GM23338 (cell line): Measurements from ENCODE around the gene MAP3K14. TPM values are rescaled to one million over a fixed set of nuclear protein-coding genes. Genes with fewer than 3 reads are reported as not detected.

Experiments used
- ATAC-seq: fragments of 200-7000 bp; cut with Tn5 transposase; 3 replicates; pipeline ENCODE4 v1.9.1; 2020
- DNase-seq: peaks from one replicate; pipeline ENCODE4 v3.0.0-alpha.2; 2015; ENCODE audit warnings: low spot score
- H2AFZ ChIP-seq: fragments of 200-600 bp; sonication (generic); 2 replicates; pipeline ENCODE4 v1.8.0; 2016; ENCODE audit warnings: antibody characterized with exemption, mild to moderate bottlenecking, moderate library complexity
- H3F3A ChIP-seq: fragments of 200-600 bp; sonication (generic); replicated peaks from 2 replicates; pipeline ENCODE4 v1.8.0; 2017; ENCODE audit warnings: antibody characterized with exemption, mixed run types, low read depth
- H3K27ac ChIP-seq: fragments of 200-600 bp; sonication (generic); 2 replicates; pipeline ENCODE4 v1.6.1; 2016; ENCODE audit warnings: low read depth
- H3K27me3 ChIP-seq: fragments of 200-600 bp; sonication (generic); 2 replicates; pipeline ENCODE4 v1.8.0; 2016; ENCODE audit warnings: mild to moderate bottlenecking, mixed run types, moderate library complexity; ENCODE audit not compliant: insufficient read depth
- H3K36me3 ChIP-seq: fragments of 200-600 bp; sonication (generic); 2 replicates; pipeline ENCODE4 v1.8.0; 2016; ENCODE audit warnings: mild to moderate bottlenecking; ENCODE audit not compliant: insufficient read depth
- H3K4me1 ChIP-seq: fragments of 200-600 bp; sonication (generic); 2 replicates; pipeline ENCODE4 v1.8.0; 2016; ENCODE audit warnings: mild to moderate bottlenecking, moderate library complexity; ENCODE audit not compliant: insufficient read depth
- H3K4me2 ChIP-seq: fragments of 200-600 bp; sonication (generic); 2 replicates; pipeline ENCODE4 v1.7.1; 2017; ENCODE audit warnings: mixed run types
- H3K4me3 ChIP-seq: fragments of 200-600 bp; sonication (generic); 2 replicates; pipeline ENCODE4 v1.6.1; 2016; ENCODE audit warnings: mixed run types
- H3K79me2 ChIP-seq: fragments of 200-600 bp; sonication (generic); replicated peaks from 2 replicates; pipeline ENCODE4 v1.8.0; 2017; ENCODE audit warnings: mild to moderate bottlenecking; ENCODE audit not compliant: insufficient read depth
- H3K9me2 ChIP-seq: fragments of 200-600 bp; sonication (generic); 2 replicates; pipeline ENCODE4 v1.8.0; 2017; ENCODE audit not compliant: insufficient read depth
- H4K20me1 ChIP-seq: fragments of 200-600 bp; sonication (generic); replicated peaks from 2 replicates; pipeline ENCODE4 v1.8.0; 2017; ENCODE audit warnings: mild to moderate bottlenecking; ENCODE audit not compliant: insufficient read depth
- H3K27ac Mint-ChIP-seq: 2 replicates; pipeline ENCODE4 v1.8.0; 2020; ENCODE audit warnings: inconsistent platforms, mild to moderate bottlenecking, moderate library complexity, mixed read lengths
- H3K27me3 Mint-ChIP-seq: 3 replicates; pipeline ENCODE4 v1.8.0; 2022; ENCODE audit warnings: low read depth, mild to moderate bottlenecking, moderate library complexity, mixed read lengths, inconsistent platforms; ENCODE audit not compliant: insufficient read depth, poor library complexity
- H3K36me3 Mint-ChIP-seq: 3 replicates; pipeline ENCODE4 v1.8.0; 2021; ENCODE audit warnings: low read depth, mild to moderate bottlenecking, inconsistent platforms, moderate library complexity, mixed read lengths
- H3K4me1 Mint-ChIP-seq: 3 replicates; pipeline ENCODE4 v1.8.0; 2020; ENCODE audit warnings: mild to moderate bottlenecking, inconsistent platforms, mixed read lengths
- H3K4me3 Mint-ChIP-seq: 3 replicates; pipeline ENCODE4 v1.8.0; 2021; ENCODE audit warnings: moderate library complexity, mild to moderate bottlenecking, inconsistent platforms, mixed read lengths
- H3K9me3 Mint-ChIP-seq: 3 replicates; pipeline ENCODE4 v1.8.0; 2020; ENCODE audit warnings: moderate library complexity, mild to moderate bottlenecking, inconsistent platforms, mixed read lengths
- CREB1 ChIP-seq: fragments of 250-450 bp; sonication (Bioruptor Pico); IDR thresholded peaks from 2 replicates; pipeline ENCODE4 v1.5.0; 2020; ENCODE audit warnings: low read depth, mild to moderate bottlenecking, moderate library complexity
- CTCF ChIP-seq, 2 experiments: fragments of 200-600 bp in 1 of 2; sonication (generic) in 1 of 2; conservative IDR thresholded peaks; 2 replicates each; pipeline versions ENCODE4 v1.5.1 to v1.6.1; 2016 to 2017; ENCODE audit warnings: antibody characterized with exemption in 2 of 2, low read depth in 2 of 2, mild to moderate bottlenecking in 2 of 2, moderate library complexity in 1 of 2
- EZH2 ChIP-seq: fragments of 200-600 bp; sonication (generic); IDR thresholded peaks from one replicate; pipeline ENCODE4 v1.8.0; 2017; ENCODE audit warnings: antibody characterized with exemption, mild to moderate bottlenecking, low read depth; ENCODE audit not compliant: unreplicated experiment
- EZH2phosphoT487 ChIP-seq: fragments of 200-600 bp; sonication (generic); IDR thresholded peaks from one replicate; pipeline ENCODE4 v1.8.1; 2018; ENCODE audit warnings: antibody characterized with exemption; ENCODE audit not compliant: unreplicated experiment
- JUNB ChIP-seq: IDR thresholded peaks from one replicate; pipeline ENCODE4 v1.6.1; 2016; ENCODE audit warnings: antibody characterized with exemption; ENCODE audit not compliant: unreplicated experiment
- NANOG ChIP-seq: IDR thresholded peaks from 2 replicates; pipeline ENCODE4 v1.6.1; 2016; ENCODE audit warnings: antibody characterized with exemption, borderline replicate concordance
- POLR2AphosphoS5 ChIP-seq: IDR thresholded peaks from 2 replicates; pipeline ENCODE4 v1.6.1; 2016; ENCODE audit warnings: antibody characterized with exemption, low read depth
- STAT1 ChIP-seq: IDR thresholded peaks from one replicate; pipeline ENCODE4 v1.6.1; 2016; ENCODE audit warnings: antibody characterized with exemption; ENCODE audit not compliant: unreplicated experiment
- ZNF114 ChIP-seq: fragments of 250-450 bp; sonication (Bioruptor Pico); IDR thresholded peaks from 2 replicates; pipeline ENCODE4 v1.5.0; 2020; ENCODE audit warnings: mild to moderate bottlenecking, moderate library complexity
- ZNF331 ChIP-seq: fragments of 250-450 bp; sonication (Bioruptor Pico); IDR thresholded peaks from 2 replicates; pipeline ENCODE4 v1.5.0; 2020; ENCODE audit warnings: low read depth, mild to moderate bottlenecking, moderate library complexity
- polyA plus RNA-seq: library from polyadenylated mRNA; unstranded; fragments of >200 nt; fragmentation: Nextera tagmentation; extraction: Ambion mirVana; gene quantifications from 2 replicates; pipeline ENCODE4 v1.2.1, GENCODE V29; 2016
- total RNA-seq: library from RNA; depleted of rRNA; stranded (reverse); fragments of >200 nt; shearing (Covaris generic); gene quantifications from 2 replicates; pipeline ENCODE4 v1.2.3, GENCODE V29; 2014
- TF ChIP-seq, protein P1 (sequence below): IDR thresholded peaks from 2 replicates; pipeline ENCODE4 v1.6.1; 2016; ENCODE audit warnings: antibody characterized with exemption
- TF ChIP-seq, protein P2 (sequence below): IDR thresholded peaks from one replicate; pipeline ENCODE4 v1.6.1; 2018; ENCODE audit warnings: antibody characterized with exemption; ENCODE audit not compliant: unreplicated experiment
- TF ChIP-seq, protein P3 (sequence below): fragments of 250-450 bp; sonication (Bioruptor Pico); IDR thresholded peaks from 2 replicates; pipeline ENCODE4 v1.5.0; 2020; ENCODE audit warnings: mild to moderate bottlenecking, moderate library complexity

The MAP3K14 gene
- total and polyA plus RNA-seq, 2 experiments from 2014 or later: 1.3 to 4.9 TPM

- peak overlapping the region; percentile 79 for H3K4me3 Mint-ChIP-seq
- H3K27me3 Mint-ChIP-seq: peaks cover 17% of the 10 kb centered on the region
- peaks cover 18% of the 10 kb centered on the region for H3K4me1 ChIP-seq
- peak; percentile 84 for ATAC-seq
- H3K79me2 ChIP-seq: peaks cover 3% of the 10 kb centered on the region; the same call in 1 of the 2 replicates
- H4K20me1 ChIP-seq: no peaks in the 10 kb centered on the region
- peak overlapping the region; percentile 99 for H2AFZ ChIP-seq
- H3K9me3 Mint-ChIP-seq: no peaks in the 10 kb centered on the region; the same call in 2 of the 3 replicates
- H3K27ac ChIP-seq: peak overlapping the region; percentile 94
- peak overlapping the region; percentile 99 for H3K4me2 ChIP-seq
- no peaks in the 10 kb centered on the region for H3K36me3 ChIP-seq
- H3K36me3 Mint-ChIP-seq: peaks cover 12% of the 10 kb centered on the region
- peak overlapping the region; percentile 94 for H3K27ac Mint-ChIP-seq
- peaks cover 23% of the 10 kb centered on the region for H3K4me1 Mint-ChIP-seq
- no peaks in the 10 kb centered on the region for H3K9me2 ChIP-seq
- DNase-seq: peak; percentile 99
- H3K4me3 ChIP-seq: peak overlapping the region; percentile 96
- no peaks in the 10 kb centered on the region for H3K27me3 ChIP-seq
- no peak for TF ChIP-seq EZH2
- no peak for TF ChIP-seq JUNB
- TF ChIP-seq ZNF114 (CRISPR knock-in tag): no peak
- TF ChIP-seq, protein P1, sequence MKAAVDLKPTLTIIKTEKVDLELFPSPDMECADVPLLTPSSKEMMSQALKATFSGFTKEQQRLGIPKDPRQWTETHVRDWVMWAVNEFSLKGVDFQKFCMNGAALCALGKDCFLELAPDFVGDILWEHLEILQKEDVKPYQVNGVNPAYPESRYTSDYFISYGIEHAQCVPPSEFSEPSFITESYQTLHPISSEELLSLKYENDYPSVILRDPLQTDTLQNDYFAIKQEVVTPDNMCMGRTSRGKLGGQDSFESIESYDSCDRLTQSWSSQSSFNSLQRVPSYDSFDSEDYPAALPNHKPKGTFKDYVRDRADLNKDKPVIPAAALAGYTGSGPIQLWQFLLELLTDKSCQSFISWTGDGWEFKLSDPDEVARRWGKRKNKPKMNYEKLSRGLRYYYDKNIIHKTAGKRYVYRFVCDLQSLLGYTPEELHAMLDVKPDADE: 0 out of 2 replicates have a peak, but pooled peaks have one; percentile 17
- no peak for TF ChIP-seq NANOG
- TF ChIP-seq STAT1: no peak
- TF ChIP-seq CREB1 (CRISPR knock-in tag): peak; percentile 97
- TF ChIP-seq, protein P2, sequence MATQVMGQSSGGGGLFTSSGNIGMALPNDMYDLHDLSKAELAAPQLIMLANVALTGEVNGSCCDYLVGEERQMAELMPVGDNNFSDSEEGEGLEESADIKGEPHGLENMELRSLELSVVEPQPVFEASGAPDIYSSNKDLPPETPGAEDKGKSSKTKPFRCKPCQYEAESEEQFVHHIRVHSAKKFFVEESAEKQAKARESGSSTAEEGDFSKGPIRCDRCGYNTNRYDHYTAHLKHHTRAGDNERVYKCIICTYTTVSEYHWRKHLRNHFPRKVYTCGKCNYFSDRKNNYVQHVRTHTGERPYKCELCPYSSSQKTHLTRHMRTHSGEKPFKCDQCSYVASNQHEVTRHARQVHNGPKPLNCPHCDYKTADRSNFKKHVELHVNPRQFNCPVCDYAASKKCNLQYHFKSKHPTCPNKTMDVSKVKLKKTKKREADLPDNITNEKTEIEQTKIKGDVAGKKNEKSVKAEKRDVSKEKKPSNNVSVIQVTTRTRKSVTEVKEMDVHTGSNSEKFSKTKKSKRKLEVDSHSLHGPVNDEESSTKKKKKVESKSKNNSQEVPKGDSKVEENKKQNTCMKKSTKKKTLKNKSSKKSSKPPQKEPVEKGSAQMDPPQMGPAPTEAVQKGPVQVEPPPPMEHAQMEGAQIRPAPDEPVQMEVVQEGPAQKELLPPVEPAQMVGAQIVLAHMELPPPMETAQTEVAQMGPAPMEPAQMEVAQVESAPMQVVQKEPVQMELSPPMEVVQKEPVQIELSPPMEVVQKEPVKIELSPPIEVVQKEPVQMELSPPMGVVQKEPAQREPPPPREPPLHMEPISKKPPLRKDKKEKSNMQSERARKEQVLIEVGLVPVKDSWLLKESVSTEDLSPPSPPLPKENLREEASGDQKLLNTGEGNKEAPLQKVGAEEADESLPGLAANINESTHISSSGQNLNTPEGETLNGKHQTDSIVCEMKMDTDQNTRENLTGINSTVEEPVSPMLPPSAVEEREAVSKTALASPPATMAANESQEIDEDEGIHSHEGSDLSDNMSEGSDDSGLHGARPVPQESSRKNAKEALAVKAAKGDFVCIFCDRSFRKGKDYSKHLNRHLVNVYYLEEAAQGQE: no peak
- no peak for TF ChIP-seq ZNF331 (CRISPR knock-in tag)
- TF ChIP-seq EZH2phosphoT487: no peak
- TF ChIP-seq, protein P3, sequence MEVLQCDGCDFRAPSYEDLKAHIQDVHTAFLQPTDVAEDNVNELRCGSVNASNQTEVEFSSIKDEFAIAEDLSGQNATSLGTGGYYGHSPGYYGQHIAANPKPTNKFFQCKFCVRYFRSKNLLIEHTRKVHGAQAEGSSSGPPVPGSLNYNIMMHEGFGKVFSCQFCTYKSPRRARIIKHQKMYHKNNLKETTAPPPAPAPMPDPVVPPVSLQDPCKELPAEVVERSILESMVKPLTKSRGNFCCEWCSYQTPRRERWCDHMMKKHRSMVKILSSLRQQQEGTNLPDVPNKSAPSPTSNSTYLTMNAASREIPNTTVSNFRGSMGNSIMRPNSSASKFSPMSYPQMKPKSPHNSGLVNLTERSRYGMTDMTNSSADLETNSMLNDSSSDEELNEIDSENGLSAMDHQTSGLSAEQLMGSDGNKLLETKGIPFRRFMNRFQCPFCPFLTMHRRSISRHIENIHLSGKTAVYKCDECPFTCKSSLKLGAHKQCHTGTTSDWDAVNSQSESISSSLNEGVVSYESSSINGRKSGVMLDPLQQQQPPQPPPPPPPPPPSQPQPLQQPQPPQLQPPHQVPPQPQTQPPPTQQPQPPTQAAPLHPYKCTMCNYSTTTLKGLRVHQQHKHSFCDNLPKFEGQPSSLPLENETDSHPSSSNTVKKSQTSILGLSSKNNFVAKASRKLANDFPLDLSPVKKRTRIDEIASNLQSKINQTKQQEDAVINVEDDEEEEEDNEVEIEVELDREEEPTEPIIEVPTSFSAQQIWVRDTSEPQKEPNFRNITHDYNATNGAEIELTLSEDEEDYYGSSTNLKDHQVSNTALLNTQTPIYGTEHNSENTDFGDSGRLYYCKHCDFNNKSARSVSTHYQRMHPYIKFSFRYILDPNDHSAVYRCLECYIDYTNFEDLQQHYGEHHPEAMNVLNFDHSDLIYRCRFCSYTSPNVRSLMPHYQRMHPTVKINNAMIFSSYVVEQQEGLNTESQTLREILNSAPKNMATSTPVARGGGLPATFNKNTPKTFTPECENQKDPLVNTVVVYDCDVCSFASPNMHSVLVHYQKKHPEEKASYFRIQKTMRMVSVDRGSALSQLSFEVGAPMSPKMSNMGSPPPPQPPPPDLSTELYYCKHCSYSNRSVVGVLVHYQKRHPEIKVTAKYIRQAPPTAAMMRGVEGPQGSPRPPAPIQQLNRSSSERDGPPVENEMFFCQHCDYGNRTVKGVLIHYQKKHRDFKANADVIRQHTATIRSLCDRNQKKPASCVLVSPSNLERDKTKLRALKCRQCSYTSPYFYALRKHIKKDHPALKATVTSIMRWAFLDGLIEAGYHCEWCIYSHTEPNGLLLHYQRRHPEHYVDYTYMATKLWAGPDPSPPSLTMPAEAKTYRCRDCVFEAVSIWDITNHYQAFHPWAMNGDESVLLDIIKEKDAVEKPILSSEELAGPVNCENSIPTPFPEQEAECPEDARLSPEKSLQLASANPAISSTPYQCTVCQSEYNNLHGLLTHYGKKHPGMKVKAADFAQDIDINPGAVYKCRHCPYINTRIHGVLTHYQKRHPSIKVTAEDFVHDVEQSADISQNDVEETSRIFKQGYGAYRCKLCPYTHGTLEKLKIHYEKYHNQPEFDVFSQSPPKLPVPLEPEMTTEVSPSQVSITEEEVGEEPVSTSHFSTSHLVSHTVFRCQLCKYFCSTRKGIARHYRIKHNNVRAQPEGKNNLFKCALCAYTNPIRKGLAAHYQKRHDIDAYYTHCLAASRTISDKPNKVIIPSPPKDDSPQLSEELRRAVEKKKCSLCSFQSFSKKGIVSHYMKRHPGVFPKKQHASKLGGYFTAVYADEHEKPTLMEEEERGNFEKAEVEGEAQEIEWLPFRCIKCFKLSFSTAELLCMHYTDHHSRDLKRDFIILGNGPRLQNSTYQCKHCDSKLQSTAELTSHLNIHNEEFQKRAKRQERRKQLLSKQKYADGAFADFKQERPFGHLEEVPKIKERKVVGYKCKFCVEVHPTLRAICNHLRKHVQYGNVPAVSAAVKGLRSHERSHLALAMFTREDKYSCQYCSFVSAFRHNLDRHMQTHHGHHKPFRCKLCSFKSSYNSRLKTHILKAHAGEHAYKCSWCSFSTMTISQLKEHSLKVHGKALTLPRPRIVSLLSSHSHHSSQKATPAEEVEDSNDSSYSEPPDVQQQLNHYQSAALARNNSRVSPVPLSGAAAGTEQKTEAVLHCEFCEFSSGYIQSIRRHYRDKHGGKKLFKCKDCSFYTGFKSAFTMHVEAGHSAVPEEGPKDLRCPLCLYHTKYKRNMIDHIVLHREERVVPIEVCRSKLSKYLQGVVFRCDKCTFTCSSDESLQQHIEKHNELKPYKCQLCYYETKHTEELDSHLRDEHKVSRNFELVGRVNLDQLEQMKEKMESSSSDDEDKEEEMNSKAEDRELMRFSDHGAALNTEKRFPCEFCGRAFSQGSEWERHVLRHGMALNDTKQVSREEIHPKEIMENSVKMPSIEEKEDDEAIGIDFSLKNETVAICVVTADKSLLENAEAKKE (CRISPR knock-in tag): no peak
- no peak for TF ChIP-seq CTCF (conservative IDR thresholded peaks at IDR 0.05; ENCODE audit: low read depth in 2 of 2)
- peak; percentile 82 for TF ChIP-seq POLR2AphosphoS5
- H3F3A ChIP-seq: peaks cover 17% of the 10 kb centered on the region
Observed at GRCh38 chr17:45247429-45248131, 69.2 kb downstream of the MAP3K14 start.
